Endometrial microvascular endothelial cells (primary cell): ENCODE measurements around the gene CAMK1D. TPM values are rescaled to one million over a fixed set of nuclear protein-coding genes. Genes with fewer than 3 reads are reported as not detected.
"Not testable (repeated sequence)": the region's sequence is repeated elsewhere in the genome, so short reads cannot be mapped to it uniquely, and the experiment has no call there.

Experiments
- in situ Hi-C: cut with HindIII; loops from 2 replicates; pipeline ENCODE4 v1.10.0; 2017; ENCODE audit warnings: low sequenced_read_pairs, low pct_unique_long_range_greater_than_20kb; ENCODE audit errors: inconsistent ontology term
- total RNA-seq: library from RNA; depleted of rRNA; stranded (reverse); fragments of >200 nt; gene quantifications from one replicate; pipeline ENCODE4 v1.2.3, GENCODE V29; 2015; ENCODE audit errors: inconsistent ontology term

The CAMK1D gene
- total RNA-seq, 1 donor from 2014 or later: 0.37 TPM

GRCh38 chr10:12513775-12514673, 164.7 kb downstream of the CAMK1D start:
- in situ Hi-C loops: no loop called here

- in situ Hi-C loops: no loop called here
Observed at GRCh38 chr10:12518024-12518423, 168.7 kb downstream of the CAMK1D start.

GRCh38 chr10:12521423-12521822, 172.1 kb downstream of the CAMK1D start:
- in situ Hi-C loops: no loop called here

- in situ Hi-C loops: no loop called here
Observed at GRCh38 chr10:12526311-12526710, 177.0 kb downstream of the CAMK1D start.

- in situ Hi-C loops: no loop called here
Observed at GRCh38 chr10:12529976-12530375, 180.6 kb downstream of the CAMK1D start.

GRCh38 chr10:12531305-12532220, 182.2 kb downstream of the CAMK1D start:
- in situ Hi-C loops: no loop called here

GRCh38 chr10:12533151-12533550, 183.8 kb downstream of the CAMK1D start:
- in situ Hi-C loops: no loop called here

- in situ Hi-C loops: no loop called here
Observed at GRCh38 chr10:12533723-12534122, 184.4 kb downstream of the CAMK1D start.

- in situ Hi-C loops: no loop called here
Observed at GRCh38 chr10:12534824-12535223, 185.5 kb downstream of the CAMK1D start.

- in situ Hi-C loops: no loop called here
Observed at GRCh38 chr10:12535656-12536055, 186.3 kb downstream of the CAMK1D start.

GRCh38 chr10:12538491-12538995, 189.2 kb downstream of the CAMK1D start:
- in situ Hi-C loops: no loop called here

- in situ Hi-C loops: no loop called here
Observed at GRCh38 chr10:12539350-12540164, 190.2 kb downstream of the CAMK1D start.

GRCh38 chr10:12540341-12540781, 191.0 kb downstream of the CAMK1D start:
- in situ Hi-C loops: no loop called here

GRCh38 chr10:12541446-12542067, 192.2 kb downstream of the CAMK1D start:
- in situ Hi-C loops: no loop called here

- in situ Hi-C loops: no loop called here
Observed at GRCh38 chr10:12542133-12542670, 192.9 kb downstream of the CAMK1D start.

- in situ Hi-C loops: no loop called here
Observed at GRCh38 chr10:12543589-12543988, 194.2 kb downstream of the CAMK1D start.

- in situ Hi-C loops: not testable (repeated sequence)
Observed at GRCh38 chr10:12546160-12546802, 196.9 kb downstream of the CAMK1D start.
